Common myeloid progenitor, CD34-positive (primary cell): Measurements from ENCODE around the gene DDX39A.

Source experiments
- CTCF ChIA-PET: fragments of 350-600 bp; sonication (Branson Sonifier 250); formaldehyde crosslinking; loops from one replicate; lab custom pipeline; 2021; ENCODE audit warnings: antibody characterized with exemption; lab: Charles Lee
- POLR2A ChIA-PET: fragments of 350-600 bp; sonication (Branson Sonifier 250); formaldehyde crosslinking; loops from one replicate; lab custom pipeline; 2021; ENCODE audit warnings: antibody characterized with exemption; lab: Charles Lee
- DNase-seq, 3 donors: peaks; one replicate each; pipeline versions ENCODE4 v3.0.0 to v3.0.0-alpha.2; 2013
- H3K27ac ChIP-seq, 2 experiments: 1 replicate in 1 of 2; 2 replicates in 1 of 2; pipeline ENCODE4 v1.7.0; 2013; ENCODE audit warnings: inconsistent platforms in 2 of 2, low read length in 2 of 2, mild to moderate bottlenecking in 2 of 2, low read depth in 1 of 2, moderate library complexity in 1 of 2; ENCODE audit not compliant: severe bottlenecking in 2 of 2, insufficient read depth in 1 of 2, poor library complexity in 1 of 2
- H3K27me3 ChIP-seq, 5 experiments: replicated peaks in 2 of 5; 1 replicate in 3 of 5; 2 replicates in 2 of 5; pipeline versions ENCODE4 v1.6.1 to v1.7.0; 2013; ENCODE audit warnings: low read length in 4 of 5, mild to moderate bottlenecking in 2 of 5, moderate library complexity in 2 of 5, inconsistent platforms in 1 of 5; ENCODE audit not compliant: insufficient read depth in 5 of 5, control insufficient read depth in 4 of 5
- H3K36me3 ChIP-seq, 4 experiments: 1 replicate in 2 of 4; 2 replicates in 2 of 4; pipeline versions ENCODE4 v1.6.1 to v1.7.0; 2013; ENCODE audit warnings: low read length in 3 of 4, control low read depth in 1 of 4, mild to moderate bottlenecking in 1 of 4; ENCODE audit not compliant: control insufficient read depth in 4 of 4, insufficient read depth in 4 of 4
- H3K4me1 ChIP-seq, 4 experiments: 1 replicate in 3 of 4; 2 replicates in 1 of 4; pipeline versions ENCODE4 v1.6.1 to v1.7.1; 2013; ENCODE audit warnings: low read length in 3 of 4, mild to moderate bottlenecking in 3 of 4, control low read depth in 1 of 4, inconsistent platforms in 1 of 4, moderate library complexity in 1 of 4; ENCODE audit not compliant: control insufficient read depth in 4 of 4, insufficient read depth in 4 of 4; ENCODE audit errors: control extremely low read depth in 1 of 4
- H3K4me3 ChIP-seq, 7 experiments: 1 replicate in 4 of 7; 2 replicates in 3 of 7; pipeline versions ENCODE4 v1.5.1 to v1.7.0; 2013; ENCODE audit warnings: mild to moderate bottlenecking in 7 of 7, low read length in 6 of 7, moderate library complexity in 6 of 7, inconsistent platforms in 2 of 7, low read depth in 2 of 7, control low read depth in 1 of 7; ENCODE audit not compliant: insufficient read depth in 4 of 7, control insufficient read depth in 1 of 7; ENCODE audit errors: extremely low read depth in 1 of 7
- H3K9me3 ChIP-seq, 5 experiments: 1 replicate in 4 of 5; 2 replicates in 1 of 5; pipeline versions ENCODE4 v1.6.1 to v1.7.1; 2013; ENCODE audit warnings: low read length in 4 of 5, mild to moderate bottlenecking in 2 of 5, inconsistent platforms in 1 of 5, low read depth in 1 of 5, moderate library complexity in 1 of 5; ENCODE audit not compliant: control insufficient read depth in 4 of 5, insufficient read depth in 2 of 5; ENCODE audit errors: control extremely low read depth in 1 of 5
- WGBS: methylation state at CpG from one replicate; pipeline ENCODE4 v1.1.5; 2013; ENCODE audit not compliant: insufficient coverage; 5-methylcytosine and 5-hydroxymethylcytosine counted together

Gene DDX39A

DNA sequence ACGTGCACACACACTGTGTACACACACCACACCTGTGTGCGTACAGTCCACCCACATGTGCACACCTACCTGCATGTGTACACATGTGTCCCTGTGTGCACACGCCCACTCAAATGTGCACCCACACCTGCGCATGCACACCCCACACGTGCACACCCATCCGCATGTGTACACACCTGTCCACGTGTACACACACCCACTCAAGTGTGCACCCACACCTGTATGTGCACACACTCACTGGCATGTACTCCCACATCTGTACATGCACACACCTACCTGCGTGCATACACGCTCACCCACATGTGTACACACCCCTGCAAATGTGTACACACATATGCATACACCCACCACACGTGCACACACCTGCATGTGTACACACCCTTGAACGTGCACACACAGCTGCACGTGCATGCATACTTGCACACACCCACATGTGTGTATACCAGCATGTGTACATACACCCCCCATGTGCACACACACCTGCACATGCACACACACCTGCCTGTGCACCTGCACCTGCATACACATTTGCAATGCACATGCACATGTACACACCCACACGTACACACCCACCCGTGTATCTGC lies 24.6 kb upstream of the DDX39A start:
- Histone ChIP-seq H3K36me3 (peaks cover 24 to 71% (median 48%) of the 10 kb centered on the region in 4 experiments), H3K27ac (no peak overlapping the region), H3K27me3 (no peaks in the 10 kb centered on the region), H3K4me3 (no peak overlapping the region), H3K9me3 (no peaks in the 10 kb centered on the region), H3K4me1 (peaks cover 0 to 24% (median 24%) of the 10 kb centered on the region in 4 experiments)
- DNase-seq: no peak
- 98% methylated on average over 12 of the region's 14 CpGs for WGBS
- ChIA-PET POLR2A (no interaction called here), CTCF (interaction anchor here (0.7 kb wide), 1 partner anchor 14 kb away, joined by 3 read pairs; no protein-coding TSS in a partner anchor)

DNA sequence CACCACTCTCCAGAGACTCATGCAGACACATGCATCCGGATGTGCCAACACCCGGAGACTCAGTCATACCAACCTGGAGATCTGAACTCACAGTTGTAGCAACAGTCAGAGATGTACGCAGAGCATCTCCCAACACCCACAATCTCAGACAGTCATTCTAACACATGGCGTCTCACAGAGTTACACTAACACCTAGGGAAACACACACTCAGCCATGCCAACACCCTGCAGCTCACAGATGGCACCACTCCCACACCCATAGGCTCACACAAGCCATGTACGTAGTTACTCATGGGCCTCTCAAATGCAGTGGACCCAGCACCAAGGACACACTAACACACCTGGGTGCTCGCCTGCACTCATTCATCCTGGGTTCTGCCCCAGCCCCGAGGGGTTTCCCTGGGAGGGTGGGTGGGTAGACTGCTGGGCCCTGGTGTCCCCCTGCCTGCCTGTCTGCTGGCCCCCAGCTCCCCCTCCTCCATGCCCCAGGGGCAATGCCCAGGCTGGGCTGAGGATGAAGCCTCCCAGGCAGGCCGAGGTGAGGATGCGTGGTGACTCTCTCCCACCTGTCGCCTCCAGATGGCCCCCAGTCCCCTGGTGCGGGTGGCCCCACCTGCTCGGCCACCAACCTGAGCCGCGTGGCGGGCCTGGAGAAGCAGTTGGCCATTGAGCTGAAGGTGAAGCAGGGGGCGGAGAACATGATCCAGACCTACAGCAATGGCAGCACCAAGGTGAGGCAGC lies 23.9 kb upstream of the DDX39A start:
- no peak overlapping the region for H3K27ac ChIP-seq
- DNase-seq: no peak
- H3K9me3 ChIP-seq: no peaks in the 10 kb centered on the region
- peaks cover 20 to 65% (median 43%) of the 10 kb centered on the region in 4 experiments for H3K36me3 ChIP-seq
- H3K27me3 ChIP-seq: no peaks in the 10 kb centered on the region
- H3K4me3 ChIP-seq: no peak overlapping the region
- CTCF ChIA-PET: no interaction called here
- POLR2A ChIA-PET: no interaction called here
- WGBS: 100% methylated on average over 12 of the region's 16 CpGs
- H3K4me1 ChIP-seq: peaks cover 0 to 31% (median 30%) of the 10 kb centered on the region in 4 experiments

DNA sequence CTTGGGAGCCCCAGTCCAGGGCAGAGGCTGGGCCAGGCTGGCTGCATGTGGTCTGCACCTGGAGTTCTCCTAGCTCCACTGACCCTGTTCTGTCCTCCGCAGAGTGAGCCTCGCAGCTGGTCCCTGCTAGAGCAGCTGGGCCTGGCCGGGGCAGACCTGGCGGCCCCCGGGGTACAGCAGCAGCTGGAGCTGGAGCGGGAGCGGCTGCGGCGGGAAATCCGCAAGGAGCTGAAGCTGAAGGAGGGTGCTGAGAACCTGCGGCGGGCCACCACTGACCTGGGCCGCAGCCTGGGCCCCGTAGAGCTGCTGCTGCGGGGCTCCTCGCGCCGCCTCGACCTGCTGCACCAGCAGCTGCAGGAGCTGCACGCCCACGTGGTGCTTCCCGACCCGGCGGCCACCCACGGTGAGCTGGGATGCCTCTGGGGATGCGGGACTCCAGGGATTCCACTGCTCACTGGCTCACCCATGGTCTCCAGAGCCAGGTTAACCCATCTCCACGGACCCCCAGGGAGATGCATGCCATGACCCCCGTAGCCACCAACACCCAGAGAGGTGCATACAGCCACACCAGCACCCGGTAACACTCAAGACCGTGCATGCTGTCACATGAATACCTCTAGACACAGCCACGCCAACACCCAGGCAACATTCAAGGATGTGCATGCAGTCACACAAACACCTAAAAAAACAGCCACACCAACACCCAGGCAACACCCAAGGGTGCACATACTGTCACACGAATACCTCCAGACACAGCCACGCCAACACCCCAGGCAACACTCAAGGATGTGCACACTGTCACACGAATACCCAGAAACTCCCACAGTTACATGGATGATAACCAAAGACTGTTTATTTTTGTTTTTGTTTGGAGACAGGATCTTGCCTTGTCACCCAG lies 22.1 kb upstream of the DDX39A start:
- POLR2A ChIA-PET: no interaction called here
- no peaks in the 10 kb centered on the region for H3K9me3 ChIP-seq
- DNase-seq: no peak
- no peaks in the 10 kb centered on the region for H3K27me3 ChIP-seq
- peak overlapping the region in 6 of 7 experiments; percentile 52 to 80 (median 66) for H3K4me3 ChIP-seq
- peak overlapping the region in 1 of 2 experiments; percentile 90 for H3K27ac ChIP-seq
- peaks cover 0 to 35% (median 34%) of the 10 kb centered on the region in 4 experiments for H3K4me1 ChIP-seq
- peaks cover 15 to 52% (median 35%) of the 10 kb centered on the region in 4 experiments for H3K36me3 ChIP-seq
- CTCF ChIA-PET: interaction anchor here (0.6 to 1.4 kb wide), 3 partner anchors 9 to 86 kb away, joined by 3 to 5 read pairs (median 3); no protein-coding TSS in a partner anchor
- WGBS: 98% methylated on average over 28 of the region's 34 CpGs

DNA sequence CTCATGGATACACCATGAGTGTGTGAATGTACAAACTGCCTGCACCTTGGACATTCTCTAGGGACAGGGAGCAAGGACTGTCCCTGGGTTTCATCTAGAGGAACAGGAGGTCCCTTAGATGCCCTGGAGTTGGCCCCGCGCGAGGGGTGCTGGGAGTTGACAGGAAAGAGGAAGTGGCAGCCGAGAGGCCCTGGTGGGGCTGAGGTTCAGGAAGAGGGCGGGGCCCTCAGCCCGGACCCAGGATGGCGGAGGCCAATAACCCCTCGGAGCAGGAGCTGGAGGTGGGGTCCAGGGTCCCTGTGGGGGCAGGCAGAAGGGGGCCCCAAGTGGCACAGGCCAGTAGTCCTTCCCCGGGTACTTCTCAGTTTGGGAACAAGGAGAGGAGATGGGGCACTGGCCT lies 20.9 kb upstream of the DDX39A start:
- Histone ChIP-seq H3K4me3 (peak overlapping the region; percentile 19 to 80 (median 65)), H3K27ac (peak overlapping the region; percentile 69 to 90), H3K4me1 (peaks cover 0 to 39% (median 37%) of the 10 kb centered on the region in 4 experiments), H3K36me3 (peaks cover 11 to 39% (median 34%) of the 10 kb centered on the region in 4 experiments), H3K9me3 (no peaks in the 10 kb centered on the region), H3K27me3 (no peaks in the 10 kb centered on the region)
- ChIA-PET CTCF (interaction anchor here (1.6 to 1.9 kb wide), 2 partner anchors 9 to 28 kb away, joined by 4 to 7 read pairs; no protein-coding TSS in a partner anchor), POLR2A (no interaction called here)
- peak; percentile 82 to 93 (median 93) for DNase-seq
- 0% methylated on average over 8 of the region's 9 CpGs for WGBS

DNA sequence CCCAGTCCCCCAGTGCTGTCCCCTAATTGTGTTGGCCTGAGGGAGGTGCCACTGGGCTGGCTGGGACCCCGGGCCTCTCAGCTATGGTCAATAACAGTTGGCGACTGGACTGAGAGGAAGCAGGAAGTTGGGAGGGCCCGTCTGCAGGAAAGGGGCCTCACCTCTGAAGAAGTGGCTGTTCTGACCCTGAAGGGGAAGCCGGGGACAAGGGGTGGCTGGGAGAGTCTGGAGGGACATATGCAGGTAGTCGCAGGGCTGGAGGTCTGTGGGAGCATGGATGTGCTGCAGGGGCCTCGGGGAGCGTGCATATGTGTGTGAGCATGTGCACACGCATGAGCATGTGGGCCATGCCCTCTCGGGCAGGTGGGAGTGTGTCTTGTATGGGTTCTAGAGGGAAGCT lies 19.9 kb upstream of the DDX39A start:
- peaks cover 0 to 49% (median 47%) of the 10 kb centered on the region in 4 experiments for H3K4me1 ChIP-seq
- CTCF ChIA-PET: interaction anchor here (1.6 to 1.9 kb wide), 3 partner anchors 8 to 29 kb away, joined by 4 to 7 read pairs (median 6); no protein-coding TSS in a partner anchor
- no peaks in the 10 kb centered on the region for H3K9me3 ChIP-seq
- peak overlapping the region in 1 of 2 experiments; percentile 38 for H3K27ac ChIP-seq
- WGBS: 32% methylated on average over 8 of the region's 9 CpGs
- peak overlapping the region in 3 of 7 experiments; percentile 11 to 50 (median 43) for H3K4me3 ChIP-seq
- no peak for DNase-seq
- H3K27me3 ChIP-seq: no peaks in the 10 kb centered on the region
- POLR2A ChIA-PET: no interaction called here
- peaks cover 11 to 31% (median 26%) of the 10 kb centered on the region in 4 experiments for H3K36me3 ChIP-seq

DNA sequence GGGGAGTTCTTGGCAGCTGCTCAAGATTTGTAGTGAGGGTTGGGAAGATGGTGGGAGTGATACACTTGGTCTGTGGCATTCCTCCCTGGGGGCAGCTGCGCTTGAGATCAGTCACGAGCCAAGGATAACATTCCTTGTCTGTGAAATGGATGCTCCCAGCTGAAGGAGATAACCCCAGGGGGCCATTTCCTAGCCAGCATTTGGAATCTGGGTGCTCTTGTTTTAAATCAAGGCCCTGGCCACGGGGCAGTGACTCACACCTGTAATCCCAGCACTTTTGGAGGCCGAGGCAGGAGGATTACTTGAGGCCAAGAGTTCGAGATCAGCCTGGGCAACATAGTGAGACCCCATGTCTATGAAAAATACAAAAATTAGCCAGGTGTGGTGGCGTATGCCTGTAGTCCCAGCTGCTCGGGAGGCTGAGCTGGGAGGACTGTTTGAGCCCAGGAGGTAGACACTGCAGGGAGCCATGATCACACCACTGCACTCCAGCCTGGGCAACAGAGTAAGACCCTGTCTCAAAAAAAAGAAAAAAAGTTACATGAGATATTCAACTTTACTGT lies 18.5 kb upstream of the DDX39A start:
- WGBS: 100% methylated on average over 7 of the region's 7 CpGs
- Histone ChIP-seq H3K27me3 (no peaks in the 10 kb centered on the region), H3K27ac (peak overlapping the region in 1 of 2 experiments; percentile 9), H3K4me3 (no peak overlapping the region), H3K4me1 (peaks cover 0 to 60% (median 53%) of the 10 kb centered on the region in 4 experiments), H3K9me3 (no peaks in the 10 kb centered on the region), H3K36me3 (peaks cover 0 to 17% (median 12%) of the 10 kb centered on the region in 4 experiments)
- ChIA-PET POLR2A (no interaction called here), CTCF (interaction anchor here (1.0 to 1.9 kb wide), 5 partner anchors 9 to 43 kb away, joined by 3 to 6 read pairs (median 3); no protein-coding TSS in a partner anchor)
- DNase-seq: no peak
